NCI-H2029 treated with DMSO at 0.1 percent for 48 hours (cell line): ENCODE measurements around the gene PRDM15.

Source experiments
- DNase-seq: peaks from one replicate; lab custom pipeline; 2025; lab: John Stamatoyannopoulos, UW

The PRDM15 gene

GRCh38 chr21:41823906-41824305, 55.2 kb downstream of the PRDM15 start:
- DNase-seq, result no peak

GRCh38 chr21:41823166-41823565, 56.0 kb downstream of the PRDM15 start:
- no peak for DNase-seq

GRCh38 chr21:41821756-41822431, 57.2 kb downstream of the PRDM15 start:
- no peak for DNase-seq

GRCh38 chr21:41821081-41821755, 57.9 kb downstream of the PRDM15 start:
- DNase-seq, result no peak

GRCh38 chr21:41820384-41821080, 58.6 kb downstream of the PRDM15 start:
- DNase-seq, result no peak

GRCh38 chr21:41819856-41820281, 59.3 kb downstream of the PRDM15 start:
- DNase-seq, result no peak

- no peak for DNase-seq
Measured at GRCh38 chr21:41819236-41819855, 59.8 kb downstream of the PRDM15 start.

GRCh38 chr21:41817877-41818855, 61.0 kb downstream of the PRDM15 start:
- DNase-seq, result no peak

GRCh38 chr21:41817228-41817627, 61.9 kb downstream of the PRDM15 start:
- DNase-seq, result peak; percentile 12

- peak; percentile 9 for DNase-seq
Measured at GRCh38 chr21:41816583-41817165, 62.5 kb downstream of the PRDM15 start.

- no peak for DNase-seq
Measured at GRCh38 chr21:41815652-41816582, 63.2 kb downstream of the PRDM15 start.

GRCh38 chr21:41813226-41813625, 65.9 kb downstream of the PRDM15 start:
- DNase-seq, result no peak

- no peak for DNase-seq
Measured at GRCh38 chr21:41812679-41813078, 66.5 kb downstream of the PRDM15 start.

GRCh38 chr21:41810597-41810932, 68.6 kb downstream of the PRDM15 start:
- DNase-seq, result no peak

- no peak for DNase-seq
Measured at GRCh38 chr21:41809891-41810596, 69.1 kb downstream of the PRDM15 start.

- no peak for DNase-seq
Measured at GRCh38 chr21:41808846-41809245, 70.3 kb downstream of the PRDM15 start.

- no peak for DNase-seq
Measured at GRCh38 chr21:41808094-41808493, 71.0 kb downstream of the PRDM15 start.

GRCh38 chr21:41806773-41807172, 72.4 kb downstream of the PRDM15 start:
- no peak for DNase-seq

GRCh38 chr21:41805643-41806042, 73.5 kb downstream of the PRDM15 start:
- no peak for DNase-seq
